Gastroesophageal sphincter (tissue), 2 donors: ENCODE data around the gene PATL1.

ENCODE experiments used
- EP300 ChIP-seq: sonication (generic); formaldehyde crosslinking; IDR thresholded peaks from one replicate; pipeline ENCODE4 v1.6.1; 2017; ENCODE audit warnings: antibody characterized with exemption, mild to moderate bottlenecking
- POLR2A ChIP-seq, 2 donors: fragments of 450-650 bp; IDR thresholded peaks; one replicate each; pipeline ENCODE4 v1.6.1; 2017; ENCODE audit warnings: antibody characterized with exemption in 2 of 2, mild to moderate bottlenecking in 2 of 2, moderate library complexity in 1 of 2

- no peak for TF ChIP-seq EP300
- no peak for TF ChIP-seq POLR2A (IDR thresholded peaks at IDR 0.05)
Measured at GRCh38 chr11:59629996-59630395, 38.8 kb downstream of the PATL1 start.
